UCSD-AML1 (cell line): ENCODE measurements around the gene MTHFD1L.
"Not testable (repeated sequence)": the region's sequence is repeated elsewhere in the genome, so short reads cannot be mapped to it uniquely, and the experiment has no call there.

Source experiments
- DNase-seq: peaks from one replicate; lab custom pipeline; 2025; ENCODE audit not compliant: unreplicated experiment; lab: John Stamatoyannopoulos, UW

Gene MTHFD1L

DNA sequence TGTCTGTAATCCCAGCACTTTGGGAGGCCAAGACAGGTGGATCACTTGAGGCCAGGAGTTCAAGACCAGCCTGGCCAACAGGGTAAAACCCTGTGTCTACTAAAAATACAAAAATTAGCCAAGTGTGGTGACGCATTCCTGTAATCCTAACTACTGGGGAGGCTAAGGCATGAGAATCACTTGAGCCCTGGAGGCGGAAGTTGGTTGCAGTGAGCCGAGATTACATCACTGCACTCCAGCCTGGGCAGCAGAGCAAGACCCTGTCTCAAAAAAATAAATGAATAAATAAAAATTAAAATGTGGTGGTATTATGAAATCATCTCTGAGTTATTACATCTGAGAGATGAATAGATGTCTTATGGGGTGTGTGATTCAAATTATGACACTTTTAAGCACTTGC is 247.4 kb downstream of the MTHFD1L start:
- not testable (repeated sequence) for DNase-seq

- no peak for DNase-seq
Observed at GRCh38 chr6:151113641-151114040, 248.1 kb downstream of the MTHFD1L start.

GRCh38 chr6:151118461-151119123 is 253.1 kb downstream of the MTHFD1L start:
- no peak for DNase-seq

GRCh38 chr6:151119823-151120524 is 254.5 kb downstream of the MTHFD1L start:
- DNase-seq: no peak

DNA sequence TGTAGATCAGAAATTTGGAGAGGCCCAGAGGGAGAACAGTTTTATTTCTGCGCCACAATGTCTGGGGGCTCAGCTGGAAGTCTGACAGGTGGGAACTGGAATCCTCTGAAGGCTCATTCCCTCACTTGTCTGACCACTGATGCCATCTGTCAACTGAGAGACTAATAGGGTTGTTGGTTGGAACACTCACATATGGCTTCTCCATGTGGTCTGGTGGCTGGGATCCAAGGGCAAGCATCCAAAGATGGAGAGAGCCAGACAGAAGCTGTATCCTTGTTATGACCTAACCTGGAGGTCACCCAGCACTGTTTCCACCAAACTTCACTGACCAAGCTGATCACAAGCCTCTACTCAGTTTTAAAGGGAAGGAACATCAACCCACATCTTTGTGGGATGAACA is 256.4 kb downstream of the MTHFD1L start:
- DNase-seq: no peak

- not testable (repeated sequence) for DNase-seq
Observed at GRCh38 chr6:151123641-151124040, 258.1 kb downstream of the MTHFD1L start.

DNA sequence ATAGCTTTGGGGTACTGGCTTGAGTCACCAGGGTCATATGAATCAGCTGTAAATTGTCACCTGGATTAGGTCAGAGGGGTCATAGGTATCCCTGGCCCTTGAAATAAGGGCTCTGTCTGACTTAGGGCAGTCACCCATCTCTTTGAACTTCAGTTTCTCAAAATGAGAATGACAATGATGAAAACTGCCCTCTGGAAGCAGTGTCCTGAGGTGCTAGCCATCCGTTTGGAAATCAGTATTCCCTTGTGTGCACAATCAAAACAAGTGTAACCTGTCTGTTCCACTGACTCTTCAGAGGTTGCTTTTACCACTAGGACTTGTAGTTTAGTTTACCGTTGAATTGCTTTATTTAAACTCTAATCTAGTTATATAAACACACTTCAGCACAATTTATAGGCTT is 259.7 kb downstream of the MTHFD1L start:
- DNase-seq: not testable (repeated sequence)

GRCh38 chr6:151125651-151126416 is 260.3 kb downstream of the MTHFD1L start:
- not testable (repeated sequence) for DNase-seq

DNA sequence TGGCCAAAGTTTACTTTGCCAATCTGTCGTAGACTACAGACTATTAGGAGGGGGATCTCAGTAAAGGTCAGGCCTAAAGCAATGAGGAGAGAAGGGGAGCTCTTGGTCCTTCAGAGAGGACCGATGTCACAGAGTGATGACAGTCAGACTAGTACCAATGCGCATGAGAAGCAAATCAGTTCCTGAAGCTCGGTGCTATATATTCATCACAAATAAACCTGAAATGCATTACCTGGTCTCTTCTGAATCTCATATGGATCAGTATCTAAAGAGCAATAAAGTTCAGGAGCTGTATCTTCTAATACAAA is 260.9 kb downstream of the MTHFD1L start:
- DNase-seq: not testable (repeated sequence)

GRCh38 chr6:151127133-151127798 is 261.8 kb downstream of the MTHFD1L start:
- not testable (repeated sequence) for DNase-seq

DNA sequence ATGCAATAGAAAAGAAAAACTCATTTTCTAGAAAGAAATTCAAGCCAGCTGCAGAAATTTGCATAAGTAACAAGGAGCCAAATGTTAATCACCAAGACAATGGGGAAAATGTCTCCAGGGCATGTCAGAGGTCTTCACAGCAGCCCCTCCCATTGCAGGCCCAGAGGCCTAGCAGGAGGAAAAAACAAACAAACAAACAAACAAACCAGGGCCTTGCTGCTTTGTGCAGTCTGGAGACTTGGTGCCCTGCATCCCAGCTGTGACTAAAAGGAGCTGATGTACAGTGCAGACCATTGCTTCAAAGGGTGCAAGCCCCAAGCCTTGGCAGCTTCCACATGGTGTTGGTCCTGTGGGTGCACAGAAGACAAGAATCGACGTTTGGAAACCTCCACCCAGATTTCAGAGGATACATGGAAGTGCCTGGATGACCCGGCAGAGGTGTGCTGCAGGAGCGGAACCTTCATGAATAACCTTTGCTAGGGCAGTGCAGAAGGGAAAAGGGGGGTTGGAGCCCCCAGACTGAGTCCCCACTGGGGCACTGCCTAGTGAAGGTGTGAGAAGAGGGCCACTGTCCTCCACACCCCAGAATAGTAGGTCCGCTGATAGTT is 263.4 kb downstream of the MTHFD1L start:
- no peak for DNase-seq

DNA sequence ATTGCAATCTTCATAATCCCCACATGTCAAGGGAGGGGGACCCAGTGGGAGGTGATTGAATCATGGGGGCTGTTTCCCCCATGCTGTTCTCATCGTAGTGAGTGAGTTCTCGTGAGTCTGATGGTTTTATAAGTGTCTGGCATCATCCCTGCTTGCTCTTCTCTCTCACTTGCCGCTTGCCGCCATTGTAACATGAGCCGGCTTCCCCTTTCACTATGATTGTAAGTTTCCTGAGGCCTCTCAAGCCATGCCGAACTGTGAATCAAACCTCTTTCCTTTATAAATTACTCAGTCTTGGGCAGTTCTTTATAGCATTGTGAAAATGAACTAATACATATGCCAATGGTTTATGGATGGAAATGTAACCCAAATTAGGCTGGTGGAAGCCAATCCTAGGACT is 264.8 kb downstream of the MTHFD1L start:
- no peak for DNase-seq

GRCh38 chr6:151131324-151132007 is 266.0 kb downstream of the MTHFD1L start:
- no peak for DNase-seq

- DNase-seq: no peak
Observed at GRCh38 chr6:151136141-151136755, 270.7 kb downstream of the MTHFD1L start.

DNA sequence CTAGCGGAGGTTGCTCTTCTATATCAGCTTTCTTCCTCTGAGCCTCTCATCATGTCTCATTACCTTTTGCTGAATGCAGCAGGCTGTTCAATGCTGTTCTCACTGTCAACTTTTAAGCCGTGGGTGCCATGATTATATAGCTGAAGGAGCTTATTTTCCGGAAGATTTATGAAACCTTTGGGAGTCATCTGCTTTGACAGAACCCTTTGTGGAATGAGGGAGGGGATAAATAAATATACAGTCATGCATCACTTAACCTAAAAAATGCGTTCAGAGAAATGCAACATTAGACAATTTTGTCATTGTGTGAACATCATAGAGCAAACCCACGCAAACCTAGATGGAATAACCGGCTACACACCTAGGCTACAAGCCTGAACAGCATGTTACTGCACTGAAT is 272.0 kb downstream of the MTHFD1L start:
- no peak for DNase-seq

DNA sequence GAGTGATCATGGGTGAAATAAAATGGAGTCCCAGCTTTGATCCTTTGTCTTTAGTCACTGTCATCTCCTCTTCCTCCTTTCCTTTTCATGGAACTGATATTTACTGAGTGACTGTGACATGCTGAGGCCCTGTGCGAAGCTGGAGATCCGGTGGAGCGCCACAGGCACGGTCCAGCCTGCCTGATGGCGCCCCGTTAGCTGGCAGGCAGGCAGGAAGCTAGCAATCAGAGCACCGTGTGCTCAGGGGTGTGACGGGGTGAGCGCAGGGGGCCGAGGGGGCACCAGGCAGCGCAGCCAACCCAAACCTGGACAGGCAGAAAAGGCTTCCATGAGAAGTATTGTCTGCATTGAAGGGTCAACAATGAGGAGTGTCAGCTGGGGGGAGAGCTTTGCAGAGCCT is 274.0 kb downstream of the MTHFD1L start:
- DNase-seq: no peak

DNA sequence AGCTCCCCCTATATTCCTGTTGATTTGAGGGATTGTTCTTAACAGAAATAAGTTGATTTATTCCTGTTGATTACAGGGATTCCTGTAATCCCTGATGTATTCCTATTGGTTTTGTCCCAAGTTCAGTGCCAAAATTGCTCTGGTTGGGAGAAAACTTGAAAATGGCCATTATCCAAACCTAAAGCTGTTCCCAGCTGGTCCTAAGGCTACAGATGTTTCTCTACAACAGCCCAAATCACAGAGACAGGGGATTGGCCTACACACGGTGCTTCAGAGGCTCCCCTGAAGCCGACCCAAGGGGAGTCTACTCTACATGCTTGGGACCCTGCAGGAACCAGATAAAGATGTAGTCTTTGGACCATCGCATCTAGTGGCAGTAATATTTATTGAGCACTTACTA is 275.3 kb downstream of the MTHFD1L start:
- no peak for DNase-seq

DNA sequence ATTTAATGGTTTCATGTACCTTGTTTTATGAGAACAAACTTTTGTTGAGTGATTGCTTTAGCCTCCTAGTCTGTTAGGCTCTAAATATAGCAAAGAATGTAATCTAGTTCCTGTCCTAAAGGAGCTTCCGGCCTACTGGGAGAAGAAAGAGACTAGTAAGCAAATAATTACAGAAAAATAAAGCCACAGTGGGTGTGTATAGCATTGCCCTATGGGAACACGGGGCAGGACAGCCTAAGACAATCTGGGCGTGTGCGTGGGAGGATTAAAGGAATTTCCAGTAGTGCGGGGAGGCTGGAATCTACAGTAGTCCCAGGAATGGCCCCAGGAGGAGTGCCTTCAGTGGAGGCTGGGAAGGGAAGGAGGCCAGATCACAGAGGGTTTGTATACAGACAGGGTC is 276.2 kb downstream of the MTHFD1L start:
- peak; percentile 16 for DNase-seq

DNA sequence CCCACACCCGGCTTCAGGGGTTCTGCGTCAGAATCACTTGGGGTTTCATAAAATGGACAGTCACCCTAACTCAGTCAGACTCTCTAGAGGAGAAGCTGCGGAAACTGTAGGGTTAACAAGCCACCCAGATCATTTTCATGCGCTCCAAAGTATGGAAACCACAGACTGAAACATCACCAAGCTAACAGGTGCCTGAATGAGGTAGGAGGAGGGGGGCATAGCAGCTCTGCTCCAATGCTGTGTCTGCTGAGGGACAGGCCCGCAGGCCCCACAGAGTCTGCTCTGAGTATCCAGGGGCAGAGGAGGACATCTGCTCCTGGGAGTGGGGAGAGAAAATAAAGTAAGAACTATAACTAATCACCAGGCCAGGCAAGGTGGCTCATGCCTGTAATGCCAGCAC is 277.2 kb downstream of the MTHFD1L start:
- DNase-seq: no peak

- no peak for DNase-seq
Observed at GRCh38 chr6:151143337-151143736, 277.8 kb downstream of the MTHFD1L start.
